Measurements from ENCODE around the gene RASL12. TPM values are rescaled to one million over a fixed set of nuclear protein-coding genes. Genes with fewer than 3 reads are reported as not detected.
"Not testable (repeated sequence)": the region's sequence is repeated elsewhere in the genome, so short reads cannot be mapped to it uniquely, and the experiment has no call there.

The RASL12 gene
- total RNA-seq, 4 donors from 2014 or later: 2.8 to 32.4 (median 8.9) TPM

DNA sequence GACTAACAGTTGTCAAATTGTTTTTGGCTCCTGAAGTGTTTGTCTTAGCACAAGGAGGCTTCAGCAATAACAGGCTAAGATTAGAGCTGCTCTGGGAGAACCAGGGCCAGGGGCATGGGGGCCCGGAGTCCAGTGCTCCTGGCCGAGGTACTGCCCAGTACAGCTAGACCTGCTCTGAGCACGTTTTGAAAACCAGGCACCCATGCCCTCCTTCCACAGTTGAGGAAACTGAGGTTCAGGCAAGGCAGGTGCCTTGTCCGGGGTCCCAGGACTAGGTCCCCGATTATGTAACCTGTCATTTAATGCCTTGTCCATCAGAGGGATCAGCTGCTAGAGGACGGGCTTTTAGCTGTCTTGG, 27.9 kb upstream of the RASL12 start:
- 58 to 81% methylated on average over 3 to 4 of the region's 6 CpGs for WGBS, 2 donors
- H3K4me1 ChIP-seq: peaks cover 6 to 35% (median 9%) of the 10 kb centered on the region in 3 donors
- H3K9me3 ChIP-seq: no peaks in the 10 kb centered on the region
- peaks cover 0 to 37% (median 10%) of the 10 kb centered on the region in 3 donors for H3K36me3 ChIP-seq
- DNase-seq: no peak
- TF ChIP-seq, protein P1, sequence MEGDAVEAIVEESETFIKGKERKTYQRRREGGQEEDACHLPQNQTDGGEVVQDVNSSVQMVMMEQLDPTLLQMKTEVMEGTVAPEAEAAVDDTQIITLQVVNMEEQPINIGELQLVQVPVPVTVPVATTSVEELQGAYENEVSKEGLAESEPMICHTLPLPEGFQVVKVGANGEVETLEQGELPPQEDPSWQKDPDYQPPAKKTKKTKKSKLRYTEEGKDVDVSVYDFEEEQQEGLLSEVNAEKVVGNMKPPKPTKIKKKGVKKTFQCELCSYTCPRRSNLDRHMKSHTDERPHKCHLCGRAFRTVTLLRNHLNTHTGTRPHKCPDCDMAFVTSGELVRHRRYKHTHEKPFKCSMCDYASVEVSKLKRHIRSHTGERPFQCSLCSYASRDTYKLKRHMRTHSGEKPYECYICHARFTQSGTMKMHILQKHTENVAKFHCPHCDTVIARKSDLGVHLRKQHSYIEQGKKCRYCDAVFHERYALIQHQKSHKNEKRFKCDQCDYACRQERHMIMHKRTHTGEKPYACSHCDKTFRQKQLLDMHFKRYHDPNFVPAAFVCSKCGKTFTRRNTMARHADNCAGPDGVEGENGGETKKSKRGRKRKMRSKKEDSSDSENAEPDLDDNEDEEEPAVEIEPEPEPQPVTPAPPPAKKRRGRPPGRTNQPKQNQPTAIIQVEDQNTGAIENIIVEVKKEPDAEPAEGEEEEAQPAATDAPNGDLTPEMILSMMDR (IDR thresholded peaks at IDR 0.05): no peak
- no peak for TF ChIP-seq POLR2A (IDR thresholded peaks at IDR 0.05)
- no peaks in the 10 kb centered on the region for H3K27me3 ChIP-seq
- H3K4me3 ChIP-seq: no peak overlapping the region
- peak overlapping the region in 1 of 4 donors; percentile 10 for H3K27ac ChIP-seq
- intact Hi-C loops (cut with DNase I): no loop called here

DNA sequence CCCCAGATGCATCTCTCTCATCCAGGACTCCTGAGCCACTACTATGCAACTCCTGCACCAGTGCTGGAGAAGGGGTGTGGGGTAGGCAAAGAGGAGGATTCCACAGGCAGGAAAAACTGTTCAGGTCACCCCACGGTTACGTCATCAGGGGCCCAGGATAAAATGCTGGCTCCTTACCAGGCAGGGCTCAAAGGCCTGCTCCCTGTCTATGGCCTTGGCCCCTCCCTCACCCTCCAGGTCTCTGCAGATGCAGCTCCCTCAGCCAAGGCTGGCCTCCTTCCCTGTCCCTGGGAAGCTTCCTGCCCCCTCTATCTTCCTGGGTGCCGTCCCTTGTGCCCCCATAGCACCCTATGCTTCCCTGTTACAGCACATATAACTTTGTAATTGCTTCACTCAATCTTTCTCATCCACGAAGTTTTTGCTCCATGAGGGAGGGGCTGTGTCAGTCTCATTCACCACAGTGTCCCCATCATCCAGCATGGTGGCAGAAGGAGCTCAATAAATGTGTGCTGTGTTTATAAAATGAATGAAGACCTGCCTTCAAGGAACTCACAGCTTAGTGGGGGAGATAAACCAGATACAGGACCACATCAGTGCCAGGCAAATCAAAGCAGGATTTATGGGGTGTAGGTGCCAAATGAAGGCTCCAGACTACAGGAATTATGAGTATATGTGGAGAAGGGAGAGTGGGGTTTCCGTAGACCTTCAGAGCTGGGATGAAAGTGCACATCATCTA, 27.4 kb upstream of the RASL12 start:
- Histone ChIP-seq H3K36me3 (peaks cover 0 to 37% (median 10%) of the 10 kb centered on the region in 3 donors), H3K27ac (peak overlapping the region; percentile 5 to 75 (median 29)), H3K4me1 (peaks cover 4 to 29% (median 9%) of the 10 kb centered on the region in 3 donors), H3K27me3 (no peaks in the 10 kb centered on the region), H3K4me3 (no peak overlapping the region), H3K9me3 (no peaks in the 10 kb centered on the region)
- TF ChIP-seq, protein P1 (IDR thresholded peaks at IDR 0.05): no peak
- TF ChIP-seq POLR2A (IDR thresholded peaks at IDR 0.05): no peak
- intact Hi-C loops (cut with DNase I): no loop called here
- 39 to 53% methylated on average over 3 to 4 of the region's 5 CpGs for WGBS, 2 donors
- no peak for DNase-seq

DNA sequence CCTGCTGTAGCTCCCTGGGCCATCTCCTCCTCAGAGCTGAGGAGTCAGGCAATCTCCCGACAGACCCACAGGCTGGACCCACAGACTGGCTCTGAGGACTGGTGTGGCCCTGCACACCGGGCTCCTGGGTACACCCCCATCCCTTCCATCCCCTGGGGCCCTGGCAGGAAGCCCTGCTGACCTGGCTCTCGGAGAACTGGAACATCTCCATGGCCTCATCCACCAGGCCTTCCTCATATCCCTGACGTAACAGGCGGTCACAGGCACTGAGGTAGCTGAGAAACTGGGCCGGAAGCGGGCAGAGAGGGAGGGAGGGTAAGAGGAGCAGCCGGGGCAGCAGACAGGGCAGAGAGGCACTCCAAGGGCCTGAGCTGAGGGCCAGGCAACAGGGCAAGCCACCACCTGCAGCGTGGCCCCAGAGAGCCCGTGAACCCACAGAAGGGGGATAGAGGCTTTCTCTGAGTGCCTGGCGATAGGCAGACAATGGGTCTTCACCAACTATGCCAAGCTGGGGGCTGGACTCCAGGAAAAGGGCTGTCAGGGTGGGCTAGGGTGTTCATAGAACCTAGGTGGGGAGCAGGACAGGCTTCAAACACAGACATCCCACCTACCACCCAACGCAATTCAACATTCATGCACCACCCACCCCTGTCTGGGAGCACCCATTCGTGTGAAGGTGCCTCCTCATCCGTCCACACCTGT, 26.7 kb upstream of the RASL12 start:
- no peaks in the 10 kb centered on the region for H3K27me3 ChIP-seq
- TF ChIP-seq POLR2A (IDR thresholded peaks at IDR 0.05): no peak
- TF ChIP-seq, protein P1 (IDR thresholded peaks at IDR 0.05): no peak
- 70 to 85% methylated on average over 8 to 12 of the region's 14 CpGs for WGBS, 2 donors
- H3K27ac ChIP-seq: peak overlapping the region; percentile 5 to 75 (median 54)
- no peak for DNase-seq
- intact Hi-C loops (cut with DNase I): no loop called here
- H3K4me1 ChIP-seq: peaks cover 4 to 31% (median 13%) of the 10 kb centered on the region in 3 donors
- H3K36me3 ChIP-seq: peaks cover 0 to 31% (median 10%) of the 10 kb centered on the region in 3 donors
- no peak overlapping the region for H3K4me3 ChIP-seq
- H3K9me3 ChIP-seq: no peaks in the 10 kb centered on the region

DNA sequence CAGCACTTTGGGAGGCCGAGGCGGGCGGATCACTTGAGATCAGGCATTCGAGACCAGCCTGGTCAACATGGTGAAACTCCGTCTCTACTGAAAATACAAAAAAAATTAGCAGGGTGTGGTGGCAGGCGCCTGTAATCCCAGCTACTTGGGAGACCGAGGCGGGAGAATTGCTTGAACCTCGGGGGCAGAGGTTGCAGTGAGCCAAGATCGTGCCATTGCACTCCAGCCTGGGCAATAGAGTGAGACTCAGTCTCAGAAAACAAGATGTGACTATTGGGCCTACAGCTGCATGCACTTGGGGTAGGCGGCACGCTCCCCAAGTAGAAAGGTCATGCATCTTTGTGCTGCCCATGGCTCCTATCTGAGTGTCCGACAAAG, 26.0 kb upstream of the RASL12 start:
- H3K9me3 ChIP-seq; H3K4me3 ChIP-seq; DNase-seq; intact Hi-C loops (cut with DNase I); H3K27me3 ChIP-seq: not testable (repeated sequence)
- Histone ChIP-seq H3K4me1 (peaks cover 4 to 38% (median 15%) of the 10 kb centered on the region in 3 donors), H3K36me3 (peaks cover 0 to 24% (median 3%) of the 10 kb centered on the region in 3 donors), H3K27ac (peak overlapping the region in 3 of 4 donors; percentile 48 to 75 (median 60))
- WGBS, 2 donors: 93 to 97% methylated on average over 11 of the region's 13 CpGs

DNA sequence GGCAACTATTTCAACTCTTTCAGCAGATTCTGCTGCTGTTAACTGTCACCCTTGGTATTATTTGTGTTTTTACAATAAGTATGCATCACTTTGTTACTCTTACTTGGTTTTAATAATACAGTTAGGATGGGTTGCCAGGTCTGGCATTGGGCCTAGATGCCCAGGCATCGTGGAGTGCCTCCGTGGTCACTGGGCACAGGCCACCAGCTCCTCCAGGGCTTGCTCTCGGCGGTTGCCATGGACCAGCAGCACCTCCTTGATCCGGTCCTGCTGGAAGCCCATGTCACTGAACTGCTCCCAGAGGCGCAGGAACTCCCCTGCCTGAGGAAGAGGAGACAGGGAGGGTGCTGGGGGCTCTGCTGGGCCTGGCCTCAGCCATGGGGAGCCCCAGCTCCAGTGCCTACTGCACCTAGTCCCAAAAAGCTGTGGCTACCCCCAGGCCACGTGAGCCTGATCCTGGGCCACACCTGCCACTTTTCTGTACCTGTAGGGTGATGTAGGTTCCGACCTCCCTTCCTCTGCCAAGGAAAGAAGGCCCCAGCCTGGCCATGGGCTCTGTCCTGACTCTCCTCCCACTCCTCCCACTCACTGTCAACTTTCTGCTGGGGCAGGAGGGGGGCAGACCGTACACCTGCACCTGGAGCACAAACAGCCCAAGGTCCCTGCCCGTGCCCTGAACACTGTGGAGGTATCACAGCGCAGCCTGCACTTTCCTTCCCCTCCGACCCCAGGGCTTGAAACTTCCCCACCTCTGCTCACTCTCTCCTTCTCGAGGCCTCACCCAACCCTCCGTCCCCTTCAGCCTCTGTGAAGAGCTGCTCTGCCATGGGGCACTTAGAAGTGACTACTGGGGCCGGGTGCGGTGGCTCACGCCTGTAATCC, 25.4 kb upstream of the RASL12 start:
- intact Hi-C loops (cut with DNase I): no loop called here
- DNase-seq: no peak
- Histone ChIP-seq H3K4me1 (peaks cover 11 to 44% (median 16%) of the 10 kb centered on the region in 3 donors), H3K27me3 (no peaks in the 10 kb centered on the region), H3K4me3 (no peak overlapping the region), H3K9me3 (no peaks in the 10 kb centered on the region), H3K27ac (peak overlapping the region in 3 of 4 donors; percentile 9 to 48 (median 30)), H3K36me3 (peaks cover 0 to 18% (median 0%) of the 10 kb centered on the region in 3 donors)
- 78 to 93% methylated on average over 6 to 10 of the region's 17 CpGs for WGBS, 2 donors
- no peak for TF ChIP-seq POLR2A (IDR thresholded peaks at IDR 0.05)
- TF ChIP-seq, protein P1 (IDR thresholded peaks at IDR 0.05): no peak

All from esophagus squamous epithelium (tissue), 5 donors.